OCI-LY7 (cell line): ENCODE results near the gene COL4A1. TPM values are rescaled to one million over a fixed set of nuclear protein-coding genes. Genes with fewer than 3 reads are reported as not detected.

Source experiments
- BruUV-seq: library from RNA; stranded (reverse); fragments of 400-500 nt; replicated peaks from 2 replicates; lab custom pipeline; 2021; lab: Mats Ljungman, UMichigan
- CTCF ChIA-PET: fragments of 300-600 bp; sonication (Branson Sonifier 250); formaldehyde crosslinking; loops from one replicate; lab custom pipeline; 2022; ENCODE audit warnings: antibody characterized with exemption; ENCODE audit not compliant: unreplicated experiment; lab: Charles Lee
- POLR2A ChIA-PET: fragments of 300-600 bp; sonication (Branson Sonifier 250); formaldehyde crosslinking; loops from one replicate; lab custom pipeline; 2022; ENCODE audit warnings: antibody characterized with exemption; lab: Charles Lee
- DNase-seq: peaks from one replicate; pipeline ENCODE4 v3.0.0-alpha.2; 2015; ENCODE audit warnings: low spot score
- H2AFZ ChIP-seq: fragments of 200-600 bp; sonication (generic), shearing (Covaris generic); 2 replicates; pipeline ENCODE4 v1.6.1; 2014; ENCODE audit warnings: mild to moderate bottlenecking, antibody characterized with exemption, low read length, moderate library complexity
- H3K27ac ChIP-seq: fragments of 200-600 bp; sonication (generic); 2 replicates; pipeline ENCODE4 v1.5.1; 2014; ENCODE audit warnings: mixed run types, low read depth, mild to moderate bottlenecking, moderate library complexity, low read length, inconsistent platforms; ENCODE audit not compliant: poor library complexity, severe bottlenecking
- H3K36me3 ChIP-seq: fragments of 200-600 bp; sonication (generic); 2 replicates; pipeline ENCODE4 v1.6.1; 2014; ENCODE audit warnings: mild to moderate bottlenecking, antibody characterized with exemption, low read length, moderate library complexity, mixed read lengths; ENCODE audit not compliant: insufficient read depth
- H3K4me1 ChIP-seq: fragments of 200-600 bp; sonication (generic); 2 replicates; pipeline ENCODE4 v1.5.1; 2014; ENCODE audit warnings: mild to moderate bottlenecking, low read length; ENCODE audit not compliant: insufficient read depth, poor library complexity, severe bottlenecking
- H3K4me2 ChIP-seq: fragments of 200-600 bp; sonication (generic); 2 replicates; pipeline ENCODE4 v1.6.1; 2014; ENCODE audit warnings: mild to moderate bottlenecking, low read length
- H3K4me3 ChIP-seq: fragments of 200-600 bp; sonication (generic); 2 replicates; pipeline ENCODE4 v1.5.1; 2014; ENCODE audit warnings: mild to moderate bottlenecking, low read depth, low read length; ENCODE audit not compliant: poor library complexity, severe bottlenecking
- H3K79me2 ChIP-seq: fragments of 200-600 bp; sonication (generic); 2 replicates; pipeline ENCODE4 v1.6.1; 2016; ENCODE audit warnings: low read depth, mild to moderate bottlenecking, low read length, moderate library complexity, mixed read lengths; ENCODE audit not compliant: insufficient read depth
- H3K9me2 ChIP-seq: fragments of 200-600 bp; sonication (generic); 2 replicates; pipeline ENCODE4 v1.6.1; 2016; ENCODE audit warnings: mild to moderate bottlenecking, low read length, mixed read lengths; ENCODE audit not compliant: insufficient read depth
- H3K9me3 ChIP-seq: fragments of 200-600 bp; sonication (generic); 2 replicates; pipeline ENCODE4 v1.6.1; 2014; ENCODE audit warnings: mild to moderate bottlenecking, mixed run types, low read length, mixed read lengths
- H4K20me1 ChIP-seq: fragments of 200-600 bp; sonication (generic); 2 replicates; pipeline ENCODE4 v1.6.1; 2014; ENCODE audit warnings: mild to moderate bottlenecking, antibody characterized with exemption, low read length, moderate library complexity, mixed read lengths; ENCODE audit not compliant: insufficient read depth
- CTCF ChIP-seq: fragments of 200-600 bp; sonication (generic); conservative IDR thresholded peaks from 2 replicates; pipeline ENCODE4 v1.5.1; 2014; ENCODE audit warnings: mild to moderate bottlenecking, antibody characterized with exemption, low read length, moderate library complexity, mixed read lengths
- EZH2phosphoT487 ChIP-seq: fragments of 200-600 bp; sonication (generic); IDR thresholded peaks from 2 replicates; pipeline ENCODE4 v1.6.1; 2018; ENCODE audit warnings: low read depth, borderline replicate concordance, mild to moderate bottlenecking, mixed run types, antibody characterized with exemption, low read length, moderate library complexity, mixed read lengths
- intact Hi-C: fragments of 100-400 bp; cut with micrococcal nuclease; formaldehyde crosslinking; loops from one replicate; pipeline ENCODE4 v1.10.0; 2022; ENCODE audit not compliant: unreplicated experiment
- total RNA-seq, 2 experiments: library from RNA; depleted of rRNA in 1 of 2; stranded (reverse); fragments of >200 nt in 1 of 2; shearing (Covaris generic) in 1 of 2; gene quantifications; 2 replicates each; pipeline ENCODE4 v1.2.3, GENCODE V29; 2014 to 2022

The COL4A1 gene
- total RNA-seq, 2 experiments from 2014 or later, result 0.06 TPM; not detected in 1

- H2AFZ ChIP-seq, result no peak overlapping the region
- intact Hi-C loops, result no loop called here
- no peaks in the 10 kb centered on the region for H3K9me2 ChIP-seq
- H3K4me2 ChIP-seq, result no peak overlapping the region
- TF ChIP-seq EZH2phosphoT487 (no peak), CTCF (no peak)
- H3K9me3 ChIP-seq, result no peaks in the 10 kb centered on the region
- no peaks in the 10 kb centered on the region for H3K79me2 ChIP-seq
- ChIA-PET POLR2A (no interaction called here), CTCF (no interaction called here)
- H3K36me3 ChIP-seq, result no peaks in the 10 kb centered on the region
- DNase-seq, result no peak
- H3K4me3 ChIP-seq, result no peak overlapping the region
- no TSS peak for BruUV-seq
- no peaks in the 10 kb centered on the region for H4K20me1 ChIP-seq
- no peaks in the 10 kb centered on the region for H3K4me1 ChIP-seq
- no peak overlapping the region for H3K27ac ChIP-seq
Measured at GRCh38 chr13:110154410-110154933, 152.5 kb downstream of the COL4A1 start.

GRCh38 chr13:110152351-110152750 is 154.6 kb downstream of the COL4A1 start:
- no peaks in the 10 kb centered on the region for H3K9me3 ChIP-seq
- POLR2A ChIA-PET, result no interaction called here
- H2AFZ ChIP-seq, result no peak overlapping the region
- no peak for DNase-seq
- H3K79me2 ChIP-seq, result no peaks in the 10 kb centered on the region
- intact Hi-C loops, result no loop called here
- CTCF ChIA-PET, result no interaction called here
- H3K4me1 ChIP-seq, result no peaks in the 10 kb centered on the region
- no peak overlapping the region for H3K4me2 ChIP-seq
- H4K20me1 ChIP-seq, result no peaks in the 10 kb centered on the region
- no peaks in the 10 kb centered on the region for H3K9me2 ChIP-seq
- H3K27ac ChIP-seq, result no peak overlapping the region
- no peak overlapping the region for H3K4me3 ChIP-seq
- H3K36me3 ChIP-seq, result no peaks in the 10 kb centered on the region
- TF ChIP-seq EZH2phosphoT487 (no peak), CTCF (no peak)
- no TSS peak for BruUV-seq

- intact Hi-C loops, result no loop called here
- DNase-seq, result no peak
- no peaks in the 10 kb centered on the region for H3K4me1 ChIP-seq
- no peaks in the 10 kb centered on the region for H3K9me2 ChIP-seq
- no peaks in the 10 kb centered on the region for H3K79me2 ChIP-seq
- no peaks in the 10 kb centered on the region for H3K36me3 ChIP-seq
- no peak overlapping the region for H2AFZ ChIP-seq
- ChIA-PET POLR2A (no interaction called here), CTCF (no interaction called here)
- H3K4me3 ChIP-seq, result no peak overlapping the region
- BruUV-seq, result no TSS peak
- no peak overlapping the region for H3K4me2 ChIP-seq
- no peaks in the 10 kb centered on the region for H3K9me3 ChIP-seq
- no peak for TF ChIP-seq CTCF
- no peak for TF ChIP-seq EZH2phosphoT487
- no peaks in the 10 kb centered on the region for H4K20me1 ChIP-seq
- H3K27ac ChIP-seq, result no peak overlapping the region
Measured at GRCh38 chr13:110151462-110151861, 155.5 kb downstream of the COL4A1 start.
